Cardiac muscle cell (in vitro differentiated cells and primary cell): Measurements from ENCODE around the gene ROR2. TPM values are rescaled to one million over a fixed set of nuclear protein-coding genes. Genes with fewer than 3 reads are reported as not detected.

Experiments used
- DNase-seq, 2 donors: peaks; one replicate each; pipeline versions ENCODE4 v3.0.0 to v3.0.0-alpha.2; 2010 to 2017; ENCODE audit warnings: low read depth in 1 of 2, low spot score in 1 of 2
- H3K27ac ChIP-seq: fragments of 200-600 bp; sonication (generic); 2 replicates; pipeline ENCODE4 v1.5.1; 2016
- H3K27me3 ChIP-seq: fragments of 200-600 bp; sonication (generic); 2 replicates; pipeline ENCODE4 v1.6.0; 2016; ENCODE audit warnings: control low read depth
- H3K36me3 ChIP-seq: fragments of 200-600 bp; sonication (generic); 2 replicates; pipeline ENCODE4 v1.5.1; 2016; ENCODE audit warnings: control low read depth
- H3K4me1 ChIP-seq: fragments of 200-600 bp; sonication (generic); 2 replicates; pipeline ENCODE4 v1.8.1; 2017; ENCODE audit warnings: low read depth, mild to moderate bottlenecking, mixed run types
- H3K4me3 ChIP-seq: fragments of 200-600 bp; sonication (generic); 2 replicates; pipeline ENCODE4 v1.5.1; 2016; ENCODE audit warnings: mild to moderate bottlenecking
- H3K9me3 ChIP-seq: fragments of 200-600 bp; sonication (generic); 2 replicates; pipeline ENCODE4 v1.5.1; 2017; ENCODE audit warnings: low read depth, mild to moderate bottlenecking, control low read depth
- CTCF ChIP-seq: IDR thresholded peaks from 2 replicates; pipeline ENCODE4 v1.5.1; 2012; ENCODE audit warnings: low read depth, mild to moderate bottlenecking, low read length
- polyA plus RNA-seq: library from polyadenylated mRNA; unstranded; fragments of >200 nt; fragmentation: Nextera tagmentation; extraction: Ambion mirVana; gene quantifications from 2 replicates; pipeline ENCODE4 v1.2.1, GENCODE V29; 2016
- total RNA-seq: library from RNA; depleted of rRNA; stranded (reverse); fragments of >200 nt; gene quantifications from 2 replicates; pipeline ENCODE4 v1.2.3, GENCODE V29; 2016

ROR2 gene
- total and polyA plus RNA-seq, 2 experiments from 2014 or later: 21.5 to 38.6 TPM

- H3K27me3 ChIP-seq: no peaks in the 10 kb centered on the region
- no peaks in the 10 kb centered on the region for H3K4me1 ChIP-seq
- no peaks in the 10 kb centered on the region for H3K9me3 ChIP-seq
- DNase-seq: no peak
- no peak overlapping the region for H3K27ac ChIP-seq
- H3K4me3 ChIP-seq: no peak overlapping the region
- H3K36me3 ChIP-seq: no peaks in the 10 kb centered on the region
- no peak for TF ChIP-seq CTCF
Observed at GRCh38 chr9:91558395-91558794, 391.6 kb downstream of the ROR2 start.

GRCh38 chr9:91557327-91557726 is 392.7 kb downstream of the ROR2 start:
- Histone ChIP-seq H3K36me3 (no peaks in the 10 kb centered on the region), H3K4me1 (no peaks in the 10 kb centered on the region), H3K27me3 (no peaks in the 10 kb centered on the region), H3K27ac (no peak overlapping the region), H3K4me3 (no peak overlapping the region), H3K9me3 (no peaks in the 10 kb centered on the region)
- TF ChIP-seq CTCF: no peak
- DNase-seq: no peak

GRCh38 chr9:91555132-91555531 is 394.9 kb downstream of the ROR2 start:
- H3K4me1 ChIP-seq: no peaks in the 10 kb centered on the region
- peak in 1 of 2 donors; percentile 35 for DNase-seq
- H3K4me3 ChIP-seq: no peak overlapping the region
- no peaks in the 10 kb centered on the region for H3K36me3 ChIP-seq
- H3K27ac ChIP-seq: no peak overlapping the region
- no peaks in the 10 kb centered on the region for H3K27me3 ChIP-seq
- H3K9me3 ChIP-seq: no peaks in the 10 kb centered on the region
- no peak for TF ChIP-seq CTCF

GRCh38 chr9:91549177-91549576 is 400.9 kb downstream of the ROR2 start:
- no peaks in the 10 kb centered on the region for H3K36me3 ChIP-seq
- DNase-seq: no peak
- H3K4me1 ChIP-seq: no peaks in the 10 kb centered on the region
- H3K4me3 ChIP-seq: no peak overlapping the region
- H3K27me3 ChIP-seq: no peaks in the 10 kb centered on the region
- H3K27ac ChIP-seq: no peak overlapping the region
- TF ChIP-seq CTCF: no peak
- H3K9me3 ChIP-seq: no peaks in the 10 kb centered on the region

GRCh38 chr9:91547081-91547480 is 402.9 kb downstream of the ROR2 start:
- Histone ChIP-seq H3K27ac (no peak overlapping the region), H3K4me3 (no peak overlapping the region), H3K4me1 (no peaks in the 10 kb centered on the region), H3K36me3 (no peaks in the 10 kb centered on the region), H3K9me3 (no peaks in the 10 kb centered on the region), H3K27me3 (no peaks in the 10 kb centered on the region)
- no peak for DNase-seq
- TF ChIP-seq CTCF: no peak

GRCh38 chr9:91546574-91546973 is 403.5 kb downstream of the ROR2 start:
- Histone ChIP-seq H3K9me3 (no peaks in the 10 kb centered on the region), H3K36me3 (no peaks in the 10 kb centered on the region), H3K27ac (no peak overlapping the region), H3K4me3 (no peak overlapping the region), H3K4me1 (no peaks in the 10 kb centered on the region), H3K27me3 (no peaks in the 10 kb centered on the region)
- TF ChIP-seq CTCF: no peak
- DNase-seq: no peak
